Right lobe of liver (tissue), 4 donors: ENCODE measurements around the gene BZW1.

Experiments used
- CTCF ChIP-seq, 4 donors: fragments of 200-600 bp in 3 of 4; fragments of 450-650 bp in 1 of 4; IDR thresholded peaks; one replicate each; pipeline versions ENCODE4 v1.5.1 to v1.8.0; 2016 to 2022; ENCODE audit warnings: antibody characterized with exemption in 4 of 4, mild to moderate bottlenecking in 2 of 4
- POLR2A ChIP-seq: fragments of 450-650 bp; IDR thresholded peaks from one replicate; pipeline ENCODE4 v1.6.1; 2017; ENCODE audit warnings: antibody characterized with exemption, mild to moderate bottlenecking
- donor health status: DM: no; HTN: no; CAD: no.
- donor health status: DM: no; HTN: no; CAD: no.
- donor health status: DM: no; HTN: yes; CAD: no.

- TF ChIP-seq CTCF (IDR thresholded peaks at IDR 0.05) (no peak), POLR2A (no peak)
Measured at GRCh38 chr2:200772620-200773019, 39.1 kb upstream of the BZW1 start.
